T-helper 1 cell (primary cell): ENCODE measurements around the gene FNBP1.
A peak's percentile ranks its signal among the peaks of the same experiment; 100 is the strongest.

Experiments
- DNase-seq, 5 donors: peaks; one replicate each; pipeline ENCODE4 v3.0.0-alpha.2; 2012 to 2020

The FNBP1 gene

DNA sequence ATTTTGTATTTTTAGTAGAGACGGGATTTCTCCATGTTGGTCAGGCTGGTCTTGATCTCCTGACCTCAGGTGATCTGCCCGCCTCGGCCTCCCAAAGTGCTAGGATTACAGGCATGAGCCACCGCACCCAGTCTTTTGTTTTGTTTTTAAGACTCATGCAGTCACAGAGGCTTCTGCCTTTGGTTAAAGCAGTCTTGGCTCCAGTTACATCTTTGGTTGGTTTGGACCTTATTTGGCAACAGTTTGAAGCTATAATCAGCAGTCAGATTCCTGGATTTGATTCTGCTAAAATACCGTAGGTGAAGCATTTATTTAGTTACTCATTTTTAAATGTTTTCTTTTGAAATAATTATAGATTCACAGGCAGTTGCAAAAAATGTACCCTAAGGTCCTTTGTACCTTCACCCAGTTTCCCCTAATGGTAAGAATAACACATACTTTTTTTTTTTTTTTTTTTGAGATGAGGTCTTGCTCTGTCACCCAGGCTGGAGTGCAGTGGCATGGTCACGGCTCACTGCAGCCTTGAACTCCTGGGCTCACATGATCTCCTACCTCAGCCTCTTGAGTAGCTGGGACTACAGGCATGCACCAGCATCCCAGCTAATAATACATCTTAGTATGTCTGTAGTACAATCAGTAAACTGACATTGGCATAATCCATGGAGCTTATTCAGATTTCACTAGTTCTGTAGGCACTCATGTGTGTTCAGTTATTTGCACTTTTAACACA is 192.0 kb downstream of the FNBP1 start:
- DNase-seq = no peak

DNA sequence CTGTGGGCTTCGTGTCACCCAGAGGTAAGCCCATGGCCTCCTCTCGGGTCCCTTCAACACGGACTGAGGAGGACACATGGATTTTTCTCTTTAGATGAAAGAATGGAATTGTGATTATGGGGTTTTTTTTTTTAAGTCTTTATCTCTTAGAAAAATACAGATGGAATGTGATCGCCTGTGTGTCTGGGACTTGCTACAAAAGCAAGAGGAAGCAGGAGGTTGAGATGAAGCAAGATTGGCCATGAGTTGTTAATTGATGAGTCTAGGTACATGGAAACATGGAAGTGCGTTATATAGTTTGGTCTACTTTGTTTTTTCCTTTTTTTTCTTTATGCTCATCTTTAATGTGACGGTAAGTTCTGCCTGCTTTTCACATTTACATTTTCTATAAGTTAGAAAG is 193.1 kb downstream of the FNBP1 start:
- DNase-seq = no peak

DNA sequence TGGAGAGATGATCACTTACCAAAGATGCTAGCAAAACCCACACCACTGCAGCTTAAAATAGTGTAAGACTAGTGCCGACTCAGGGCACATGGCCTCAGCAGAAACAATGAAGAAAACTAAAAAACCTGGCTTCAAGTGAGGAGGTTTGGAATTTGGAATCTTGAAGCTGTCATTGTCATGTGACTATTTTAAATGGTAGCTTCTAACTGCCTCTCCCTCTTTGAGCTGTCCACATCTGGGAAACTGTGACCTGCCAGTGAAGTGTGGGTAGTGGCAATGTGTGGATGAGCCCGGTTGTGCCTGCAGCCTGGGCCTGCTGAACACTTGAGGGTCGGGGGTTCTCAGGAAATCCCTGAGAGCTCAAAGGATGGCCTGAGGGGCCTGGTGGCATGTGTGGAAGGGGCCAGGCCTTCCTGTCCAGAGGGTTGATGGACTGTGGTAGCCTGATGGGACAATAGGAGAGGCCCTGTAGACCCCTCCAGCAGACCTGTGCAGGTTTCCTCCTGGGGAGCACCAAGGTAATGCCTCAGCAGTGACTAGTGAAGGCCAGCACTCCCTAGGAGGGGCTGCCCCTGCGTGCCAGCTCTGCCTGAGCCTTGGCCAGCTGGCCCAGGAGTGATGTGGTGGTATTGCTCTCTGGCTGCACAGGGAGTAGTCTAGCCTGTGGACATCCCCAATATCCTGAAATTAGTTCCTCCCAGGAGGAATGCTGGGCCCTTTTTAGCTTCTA is 194.1 kb downstream of the FNBP1 start:
- no peak for DNase-seq

GRCh38 chr9:129845373-129845772 is 197.6 kb downstream of the FNBP1 start:
- no peak for DNase-seq

DNA sequence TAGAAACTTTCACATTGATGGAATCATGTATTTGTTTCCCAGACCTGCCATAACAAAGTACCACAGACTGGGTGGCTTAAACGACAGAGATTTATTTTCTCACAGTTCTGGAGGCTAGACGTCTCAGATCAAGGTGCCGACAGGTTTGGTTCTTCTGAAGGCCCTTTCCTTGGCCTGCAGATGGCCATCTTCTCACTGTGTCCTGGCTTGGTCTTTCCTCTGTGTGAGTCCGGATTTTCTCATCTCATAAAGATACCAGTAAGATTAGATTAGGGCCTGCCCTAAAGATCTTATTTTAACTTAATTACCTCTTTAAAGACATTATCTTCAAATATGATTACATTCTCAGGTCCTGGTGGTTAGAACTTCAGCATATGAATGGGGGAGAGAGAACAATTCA is 201.9 kb downstream of the FNBP1 start:
- no peak for DNase-seq

DNA sequence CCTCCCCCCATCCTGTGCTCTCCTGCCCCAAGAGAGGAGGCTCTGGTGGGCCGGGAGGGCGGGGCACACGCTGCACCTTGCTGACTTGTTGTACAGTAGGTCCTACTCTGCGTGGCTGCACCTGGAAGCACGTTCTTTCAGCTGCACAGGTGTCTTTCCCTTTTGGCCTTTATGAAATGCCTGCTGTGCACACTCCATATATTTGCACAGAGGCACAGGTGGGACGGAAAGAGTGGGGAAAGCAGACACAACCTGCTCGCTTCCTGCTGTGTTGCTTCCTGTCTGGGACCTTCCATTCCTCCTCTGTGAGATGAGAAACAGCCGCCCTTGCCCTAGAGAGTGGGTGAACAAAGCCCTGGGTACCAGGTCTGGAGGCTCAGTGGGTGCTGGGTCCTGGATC is 203.0 kb downstream of the FNBP1 start:
- DNase-seq = no peak

DNA sequence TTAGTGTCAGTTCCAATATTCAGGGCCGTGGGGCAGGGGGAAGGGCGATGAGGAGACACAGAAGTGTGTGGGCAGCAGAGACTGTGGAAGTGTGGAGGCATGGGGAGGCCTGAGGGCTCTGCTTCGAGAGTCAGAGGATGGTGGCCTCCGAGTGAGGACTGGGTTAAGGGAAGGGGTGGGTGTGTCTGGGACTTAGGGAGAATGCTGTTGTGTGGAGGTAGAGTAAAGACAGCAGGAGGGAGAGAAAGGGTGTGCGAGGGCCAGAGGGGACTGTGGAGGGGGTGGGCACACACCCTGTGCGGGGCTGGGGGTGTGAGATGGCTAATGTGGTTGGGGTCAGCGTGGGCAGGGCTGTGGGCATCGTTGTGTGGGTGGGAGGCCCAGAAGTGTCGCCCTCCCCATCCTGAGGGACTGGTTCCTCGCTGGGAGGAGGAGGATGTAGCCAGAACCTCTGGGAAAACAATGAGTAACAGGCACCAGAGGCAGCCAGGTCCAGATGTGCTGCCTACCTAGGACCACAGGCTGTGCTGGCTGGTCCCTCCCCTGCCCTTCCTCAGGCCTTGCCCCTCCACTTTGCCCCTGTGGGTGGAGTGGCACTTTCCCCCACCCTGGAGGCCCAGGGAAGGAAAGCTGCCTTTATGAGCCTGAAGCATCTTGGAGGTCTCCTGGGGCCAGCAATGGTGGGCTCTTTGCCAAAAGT is 203.5 kb downstream of the FNBP1 start:
- no peak for DNase-seq

DNA sequence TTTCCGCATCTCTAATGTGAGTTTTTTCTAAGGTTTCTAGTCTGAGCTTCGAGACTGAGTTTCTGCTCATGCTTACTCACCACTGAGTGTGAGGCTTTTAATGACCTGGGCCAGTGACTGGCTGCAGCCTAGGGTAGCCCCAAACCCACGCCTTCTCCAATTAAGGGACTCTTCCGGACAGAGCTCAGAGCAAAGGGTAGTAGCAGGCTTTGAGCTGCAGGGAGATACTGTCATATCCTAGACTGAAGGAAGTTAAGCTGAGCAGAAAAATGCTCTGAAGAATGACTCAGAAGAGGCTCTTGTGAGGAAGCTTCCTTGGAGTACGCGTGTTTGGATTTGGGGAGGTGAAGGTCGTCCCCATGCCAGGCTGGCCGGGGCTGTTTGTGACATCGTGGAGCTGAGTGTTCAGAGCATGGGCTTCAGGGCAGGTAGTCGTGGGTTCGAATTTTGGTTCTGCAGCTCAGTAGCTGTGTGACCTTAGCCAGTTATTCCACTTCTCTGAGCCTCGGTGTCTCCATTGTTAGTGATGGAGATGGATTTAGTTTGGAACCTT is 204.2 kb downstream of the FNBP1 start:
- peak in 1 of 5 donors; percentile 49 for DNase-seq
